ENCODE data around the gene FOSB. TPM values are rescaled to one million over a fixed set of nuclear protein-coding genes. Genes with fewer than 3 reads are reported as not detected.

Gene FOSB
- total and polyA plus RNA-seq, 9 of the 15 experiments (the other 6 are each of a cell fraction or from before 2014, with no cell fraction given), result 0.11 to 2.7 (median 0.73) TPM

DNA sequence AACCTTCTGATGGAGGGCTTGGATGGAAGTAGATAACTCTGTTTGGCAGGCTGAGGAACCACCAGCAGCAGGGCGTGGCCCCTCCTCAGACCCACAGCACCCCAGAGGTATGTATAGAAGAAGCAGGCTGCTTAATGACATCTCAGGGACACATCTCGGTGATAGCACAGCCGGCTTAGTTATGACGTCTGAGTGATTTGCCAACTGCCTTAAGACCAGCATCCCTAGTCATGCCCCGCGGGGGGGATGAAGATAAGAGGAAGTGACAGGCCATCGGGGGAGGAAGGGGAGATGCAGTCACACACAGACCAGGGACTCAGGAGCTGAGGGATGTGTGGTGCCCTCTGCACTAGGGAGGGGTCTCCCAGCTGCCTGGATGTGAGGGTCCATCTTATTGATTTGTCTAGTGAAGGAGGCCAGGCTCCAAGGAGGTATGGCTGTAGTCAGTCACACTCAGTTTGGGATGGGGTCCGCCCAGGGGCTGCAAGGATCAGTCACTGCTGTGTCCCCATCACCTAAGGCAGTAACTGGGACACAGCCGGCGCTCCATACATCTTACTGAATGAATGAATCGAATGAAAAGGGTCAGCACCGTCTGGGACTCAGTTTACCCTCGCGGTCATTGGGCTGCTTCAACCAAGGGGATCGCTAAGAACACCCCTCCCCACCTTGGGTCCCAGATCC, 24.9 kb upstream of the FOSB start (continued):
- TF ChIP-seq, protein P1, sequence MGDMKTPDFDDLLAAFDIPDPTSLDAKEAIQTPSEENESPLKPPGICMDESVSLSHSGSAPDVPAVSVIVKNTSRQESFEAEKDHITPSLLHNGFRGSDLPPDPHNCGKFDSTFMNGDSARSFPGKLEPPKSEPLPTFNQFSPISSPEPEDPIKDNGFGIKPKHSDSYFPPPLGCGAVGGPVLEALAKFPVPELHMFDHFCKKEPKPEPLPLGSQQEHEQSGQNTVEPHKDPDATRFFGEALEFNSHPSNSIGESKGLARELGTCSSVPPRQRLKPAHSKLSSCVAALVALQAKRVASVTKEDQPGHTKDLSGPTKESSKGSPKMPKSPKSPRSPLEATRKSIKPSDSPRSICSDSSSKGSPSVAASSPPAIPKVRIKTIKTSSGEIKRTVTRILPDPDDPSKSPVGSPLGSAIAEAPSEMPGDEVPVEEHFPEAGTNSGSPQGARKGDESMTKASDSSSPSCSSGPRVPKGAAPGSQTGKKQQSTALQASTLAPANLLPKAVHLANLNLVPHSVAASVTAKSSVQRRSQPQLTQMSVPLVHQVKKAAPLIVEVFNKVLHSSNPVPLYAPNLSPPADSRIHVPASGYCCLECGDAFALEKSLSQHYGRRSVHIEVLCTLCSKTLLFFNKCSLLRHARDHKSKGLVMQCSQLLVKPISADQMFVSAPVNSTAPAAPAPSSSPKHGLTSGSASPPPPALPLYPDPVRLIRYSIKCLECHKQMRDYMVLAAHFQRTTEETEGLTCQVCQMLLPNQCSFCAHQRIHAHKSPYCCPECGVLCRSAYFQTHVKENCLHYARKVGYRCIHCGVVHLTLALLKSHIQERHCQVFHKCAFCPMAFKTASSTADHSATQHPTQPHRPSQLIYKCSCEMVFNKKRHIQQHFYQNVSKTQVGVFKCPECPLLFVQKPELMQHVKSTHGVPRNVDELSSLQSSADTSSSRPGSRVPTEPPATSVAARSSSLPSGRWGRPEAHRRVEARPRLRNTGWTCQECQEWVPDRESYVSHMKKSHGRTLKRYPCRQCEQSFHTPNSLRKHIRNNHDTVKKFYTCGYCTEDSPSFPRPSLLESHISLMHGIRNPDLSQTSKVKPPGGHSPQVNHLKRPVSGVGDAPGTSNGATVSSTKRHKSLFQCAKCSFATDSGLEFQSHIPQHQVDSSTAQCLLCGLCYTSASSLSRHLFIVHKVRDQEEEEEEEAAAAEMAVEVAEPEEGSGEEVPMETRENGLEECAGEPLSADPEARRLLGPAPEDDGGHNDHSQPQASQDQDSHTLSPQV (IDR thresholded peaks at IDR 0.05), result peak; percentile 14; the same call in 1 of the 2 replicates
- TF ChIP-seq, protein P2, sequence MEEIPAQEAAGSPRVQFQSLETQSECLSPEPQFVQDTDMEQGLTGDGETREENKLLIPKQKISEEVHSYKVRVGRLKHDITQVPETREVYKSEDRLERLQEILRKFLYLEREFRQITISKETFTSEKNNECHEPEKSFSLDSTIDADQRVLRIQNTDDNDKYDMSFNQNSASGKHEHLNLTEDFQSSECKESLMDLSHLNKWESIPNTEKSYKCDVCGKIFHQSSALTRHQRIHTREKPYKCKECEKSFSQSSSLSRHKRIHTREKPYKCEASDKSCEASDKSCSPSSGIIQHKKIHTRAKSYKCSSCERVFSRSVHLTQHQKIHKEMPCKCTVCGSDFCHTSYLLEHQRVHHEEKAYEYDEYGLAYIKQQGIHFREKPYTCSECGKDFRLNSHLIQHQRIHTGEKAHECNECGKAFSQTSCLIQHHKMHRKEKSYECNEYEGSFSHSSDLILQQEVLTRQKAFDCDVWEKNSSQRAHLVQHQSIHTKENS (CRISPR knock-in tag; IDR thresholded peaks at IDR 0.05), result no peak
- TF ChIP-seq XRCC5 (IDR thresholded peaks at IDR 0.05; ENCODE audit: low read depth, low read length) (0 out of 2 replicates have a peak, but pooled peaks have one; percentile 6), CBFA2T2 (conservative IDR thresholded peaks at IDR 0.05) (peak; percentile 52), PURB (CRISPR knock-in tag; IDR thresholded peaks at IDR 0.05; ENCODE audit: low read depth) (no peak), ZNF77 (CRISPR knock-in tag; IDR thresholded peaks at IDR 0.05) (no peak), MYNN (IDR thresholded peaks at IDR 0.05) (peak; percentile 58; the same call in 1 of the 2 replicates), MYNN (CRISPR knock-in tag; IDR thresholded peaks at IDR 0.05) (no peak), PPARD (CRISPR knock-in tag; IDR thresholded peaks at IDR 0.05) (no peak), MTF1 (CRISPR knock-in tag; IDR thresholded peaks at IDR 0.05; ENCODE audit: borderline replicate concordance) (no peak), ASH1L (IDR thresholded peaks at IDR 0.05; ENCODE audit: borderline replicate concordance, low read depth, partially characterized antibody) (no peak), SOX6 (IDR thresholded peaks at IDR 0.05) (peak; percentile 67; the same call in 1 of the 2 replicates), KLF16 (IDR thresholded peaks at IDR 0.05) (no peak; the same call in 1 of the 2 replicates), ZNF444 (CRISPR knock-in tag; IDR thresholded peaks at IDR 0.05) (no peak), SMARCA4 (IDR thresholded peaks at IDR 0.05) (peak; percentile 82), YY1 (IDR thresholded peaks at IDR 0.05; ENCODE audit: borderline replicate concordance in 1 of 3, control insufficient read depth in 1 of 3, extremely low read depth in 1 of 3, insufficient read depth in 3 of 3, insufficient read length in 1 of 3, insufficient replicate concordance in 2 of 3, low read depth in 1 of 3, low read length in 2 of 3) (no peak), MAFF (IDR thresholded peaks at IDR 0.05; ENCODE audit: low read length) (peak; percentile 75)
- TF ChIP-seq, protein P3, sequence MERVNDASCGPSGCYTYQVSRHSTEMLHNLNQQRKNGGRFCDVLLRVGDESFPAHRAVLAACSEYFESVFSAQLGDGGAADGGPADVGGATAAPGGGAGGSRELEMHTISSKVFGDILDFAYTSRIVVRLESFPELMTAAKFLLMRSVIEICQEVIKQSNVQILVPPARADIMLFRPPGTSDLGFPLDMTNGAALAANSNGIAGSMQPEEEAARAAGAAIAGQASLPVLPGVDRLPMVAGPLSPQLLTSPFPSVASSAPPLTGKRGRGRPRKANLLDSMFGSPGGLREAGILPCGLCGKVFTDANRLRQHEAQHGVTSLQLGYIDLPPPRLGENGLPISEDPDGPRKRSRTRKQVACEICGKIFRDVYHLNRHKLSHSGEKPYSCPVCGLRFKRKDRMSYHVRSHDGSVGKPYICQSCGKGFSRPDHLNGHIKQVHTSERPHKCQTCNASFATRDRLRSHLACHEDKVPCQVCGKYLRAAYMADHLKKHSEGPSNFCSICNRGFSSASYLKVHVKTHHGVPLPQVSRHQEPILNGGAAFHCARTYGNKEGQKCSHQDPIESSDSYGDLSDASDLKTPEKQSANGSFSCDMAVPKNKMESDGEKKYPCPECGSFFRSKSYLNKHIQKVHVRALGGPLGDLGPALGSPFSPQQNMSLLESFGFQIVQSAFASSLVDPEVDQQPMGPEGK (CRISPR knock-in tag; IDR thresholded peaks at IDR 0.05; ENCODE audit: borderline replicate concordance), result no peak
- TF ChIP-seq, protein P4, sequence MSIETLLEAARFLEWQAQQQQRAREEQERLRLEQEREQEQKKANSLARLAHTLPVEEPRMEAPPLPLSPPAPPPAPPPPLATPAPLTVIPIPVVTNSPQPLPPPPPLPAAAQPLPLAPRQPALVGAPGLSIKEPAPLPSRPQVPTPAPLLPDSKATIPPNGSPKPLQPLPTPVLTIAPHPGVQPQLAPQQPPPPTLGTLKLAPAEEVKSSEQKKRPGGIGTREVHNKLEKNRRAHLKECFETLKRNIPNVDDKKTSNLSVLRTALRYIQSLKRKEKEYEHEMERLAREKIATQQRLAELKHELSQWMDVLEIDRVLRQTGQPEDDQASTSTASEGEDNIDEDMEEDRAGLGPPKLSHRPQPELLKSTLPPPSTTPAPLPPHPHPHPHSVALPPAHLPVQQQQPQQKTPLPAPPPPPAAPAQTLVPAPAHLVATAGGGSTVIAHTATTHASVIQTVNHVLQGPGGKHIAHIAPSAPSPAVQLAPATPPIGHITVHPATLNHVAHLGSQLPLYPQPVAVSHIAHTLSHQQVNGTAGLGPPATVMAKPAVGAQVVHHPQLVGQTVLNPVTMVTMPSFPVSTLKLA (conservative IDR thresholded peaks at IDR 0.05), result peak in 1 of 2 experiments; percentile 53; a peak in 3 of 4 replicates
